PC-3 (cell line): Measurements from ENCODE around the gene TRMT61A.

Source experiments
- EZH2 ChIP-seq: fragments of 300-600 bp; sonication (generic); IDR thresholded peaks from one replicate; pipeline ENCODE4 v1.6.1; 2017; ENCODE audit warnings: antibody characterized with exemption, mild to moderate bottlenecking, low read length; ENCODE audit not compliant: unreplicated experiment
- TF ChIP-seq, protein P1 (sequence below): fragments of 300-600 bp; sonication (generic); conservative IDR thresholded peaks from 2 replicates; pipeline ENCODE4 v1.5.1; 2017; ENCODE audit warnings: antibody characterized with exemption, low read depth, mild to moderate bottlenecking, low read length

DNA sequence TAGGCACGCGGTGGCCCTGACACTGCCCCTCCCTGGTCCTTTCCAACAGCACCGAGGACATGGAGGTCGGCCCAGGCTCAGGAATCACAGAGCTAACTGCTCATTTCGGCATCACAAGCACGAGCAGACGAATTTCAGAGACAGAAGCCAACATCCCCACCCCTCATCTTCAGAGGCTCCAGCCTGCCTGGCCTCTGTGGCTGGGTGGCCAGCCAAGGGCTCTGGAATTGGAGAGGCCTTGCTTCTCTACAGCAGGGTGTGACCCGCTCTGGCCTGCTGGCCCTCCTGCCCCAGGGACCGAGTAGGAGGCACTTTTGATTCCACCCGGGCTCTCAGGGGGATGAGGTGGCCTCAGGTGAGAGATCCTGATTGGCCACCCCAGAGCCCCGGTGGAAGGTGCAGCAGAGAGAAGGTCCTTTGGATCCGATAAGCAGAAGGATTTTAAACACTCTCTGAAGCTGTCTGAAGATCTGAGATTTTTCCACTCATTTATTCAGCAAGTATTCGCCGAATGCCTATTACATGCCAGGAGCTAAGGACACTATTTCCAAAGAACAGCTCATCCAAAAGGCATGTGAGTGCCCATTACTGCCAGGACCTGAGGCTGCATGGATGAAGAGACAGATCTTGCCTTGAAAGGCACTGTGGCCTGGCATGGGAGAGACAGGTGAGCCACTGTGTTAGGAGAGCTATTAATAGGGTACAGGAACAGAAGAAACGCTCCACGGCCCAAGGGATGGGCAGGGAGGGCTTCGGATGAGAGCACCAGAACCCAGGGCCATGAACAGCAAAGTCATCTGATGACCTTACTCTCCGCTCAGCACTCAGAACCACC is 23.2 kb downstream of the TRMT61A start:
- TF ChIP-seq, protein P1, sequence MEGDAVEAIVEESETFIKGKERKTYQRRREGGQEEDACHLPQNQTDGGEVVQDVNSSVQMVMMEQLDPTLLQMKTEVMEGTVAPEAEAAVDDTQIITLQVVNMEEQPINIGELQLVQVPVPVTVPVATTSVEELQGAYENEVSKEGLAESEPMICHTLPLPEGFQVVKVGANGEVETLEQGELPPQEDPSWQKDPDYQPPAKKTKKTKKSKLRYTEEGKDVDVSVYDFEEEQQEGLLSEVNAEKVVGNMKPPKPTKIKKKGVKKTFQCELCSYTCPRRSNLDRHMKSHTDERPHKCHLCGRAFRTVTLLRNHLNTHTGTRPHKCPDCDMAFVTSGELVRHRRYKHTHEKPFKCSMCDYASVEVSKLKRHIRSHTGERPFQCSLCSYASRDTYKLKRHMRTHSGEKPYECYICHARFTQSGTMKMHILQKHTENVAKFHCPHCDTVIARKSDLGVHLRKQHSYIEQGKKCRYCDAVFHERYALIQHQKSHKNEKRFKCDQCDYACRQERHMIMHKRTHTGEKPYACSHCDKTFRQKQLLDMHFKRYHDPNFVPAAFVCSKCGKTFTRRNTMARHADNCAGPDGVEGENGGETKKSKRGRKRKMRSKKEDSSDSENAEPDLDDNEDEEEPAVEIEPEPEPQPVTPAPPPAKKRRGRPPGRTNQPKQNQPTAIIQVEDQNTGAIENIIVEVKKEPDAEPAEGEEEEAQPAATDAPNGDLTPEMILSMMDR = no peak
- TF ChIP-seq EZH2 = no peak
